ENCODE data around the gene CRISP1. TPM values are rescaled to one million over a fixed set of nuclear protein-coding genes. Genes with fewer than 3 reads are reported as not detected.

The CRISP1 gene
- total and polyA plus RNA-seq, 9 of the 15 experiments (the other 6 are each of a cell fraction or from before 2014, with no cell fraction given): not detected

- TF ChIP-seq, protein P1, sequence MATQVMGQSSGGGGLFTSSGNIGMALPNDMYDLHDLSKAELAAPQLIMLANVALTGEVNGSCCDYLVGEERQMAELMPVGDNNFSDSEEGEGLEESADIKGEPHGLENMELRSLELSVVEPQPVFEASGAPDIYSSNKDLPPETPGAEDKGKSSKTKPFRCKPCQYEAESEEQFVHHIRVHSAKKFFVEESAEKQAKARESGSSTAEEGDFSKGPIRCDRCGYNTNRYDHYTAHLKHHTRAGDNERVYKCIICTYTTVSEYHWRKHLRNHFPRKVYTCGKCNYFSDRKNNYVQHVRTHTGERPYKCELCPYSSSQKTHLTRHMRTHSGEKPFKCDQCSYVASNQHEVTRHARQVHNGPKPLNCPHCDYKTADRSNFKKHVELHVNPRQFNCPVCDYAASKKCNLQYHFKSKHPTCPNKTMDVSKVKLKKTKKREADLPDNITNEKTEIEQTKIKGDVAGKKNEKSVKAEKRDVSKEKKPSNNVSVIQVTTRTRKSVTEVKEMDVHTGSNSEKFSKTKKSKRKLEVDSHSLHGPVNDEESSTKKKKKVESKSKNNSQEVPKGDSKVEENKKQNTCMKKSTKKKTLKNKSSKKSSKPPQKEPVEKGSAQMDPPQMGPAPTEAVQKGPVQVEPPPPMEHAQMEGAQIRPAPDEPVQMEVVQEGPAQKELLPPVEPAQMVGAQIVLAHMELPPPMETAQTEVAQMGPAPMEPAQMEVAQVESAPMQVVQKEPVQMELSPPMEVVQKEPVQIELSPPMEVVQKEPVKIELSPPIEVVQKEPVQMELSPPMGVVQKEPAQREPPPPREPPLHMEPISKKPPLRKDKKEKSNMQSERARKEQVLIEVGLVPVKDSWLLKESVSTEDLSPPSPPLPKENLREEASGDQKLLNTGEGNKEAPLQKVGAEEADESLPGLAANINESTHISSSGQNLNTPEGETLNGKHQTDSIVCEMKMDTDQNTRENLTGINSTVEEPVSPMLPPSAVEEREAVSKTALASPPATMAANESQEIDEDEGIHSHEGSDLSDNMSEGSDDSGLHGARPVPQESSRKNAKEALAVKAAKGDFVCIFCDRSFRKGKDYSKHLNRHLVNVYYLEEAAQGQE (IDR thresholded peaks at IDR 0.05; ENCODE audit: borderline replicate concordance): peak; percentile 94
- TF ChIP-seq, protein P1 (CRISPR knock-in tag; IDR thresholded peaks at IDR 0.05; ENCODE audit: low read depth): no peak
- TF ChIP-seq SMAD1 (IDR thresholded peaks at IDR 0.05; ENCODE audit: low read depth, low read length, partially characterized antibody): no peak
- TF ChIP-seq ARHGAP35 (IDR thresholded peaks at IDR 0.05; ENCODE audit: partially characterized antibody): no peak
- no peak for TF ChIP-seq TAF15 (IDR thresholded peaks at IDR 0.05; ENCODE audit: low read depth, low read length)
- no peak for TF ChIP-seq ZNF23 (CRISPR knock-in tag; IDR thresholded peaks at IDR 0.05)
- TF ChIP-seq MLLT1 (IDR thresholded peaks at IDR 0.05): no peak
- TF ChIP-seq ZNF76 (CRISPR knock-in tag; IDR thresholded peaks at IDR 0.05; ENCODE audit: borderline replicate concordance): no peak
- TF ChIP-seq SRSF9 (IDR thresholded peaks at IDR 0.05; ENCODE audit: borderline replicate concordance, low read depth, low read length): no peak
- no peak for TF ChIP-seq SAP30 (IDR thresholded peaks at IDR 0.05; ENCODE audit: borderline replicate concordance, insufficient read depth, low read depth, low read length, poor library complexity, severe bottlenecking)
- TF ChIP-seq JUN (IDR thresholded peaks at IDR 0.05; ENCODE audit: borderline replicate concordance, low read depth, low read length): no peak
- no peak for TF ChIP-seq JUN (CRISPR knock-in tag; IDR thresholded peaks at IDR 0.05; ENCODE audit: borderline replicate concordance)
- TF ChIP-seq CBX8 (IDR thresholded peaks at IDR 0.05; ENCODE audit: borderline replicate concordance, extremely low read depth, low read depth, low read length, poor library complexity, severe bottlenecking): no peak
- TF ChIP-seq SMC3 (conservative IDR thresholded peaks at IDR 0.05; ENCODE audit: insufficient read depth, low read depth, low read length): peak; percentile 78
- TF ChIP-seq ZNF165 (CRISPR knock-in tag; IDR thresholded peaks at IDR 0.05; ENCODE audit: borderline replicate concordance): no peak
- no peak for TF ChIP-seq TAF7 (tag; IDR thresholded peaks at IDR 0.05)
Observed at GRCh38 chr6:49849213-49849907, 17.0 kb downstream of the CRISP1 start (continued).

Measured in K562 (cell line).